ENCODE data around the gene LTO1. TPM values are rescaled to one million over a fixed set of nuclear protein-coding genes. Genes with fewer than 3 reads are reported as not detected.

The LTO1 gene
- total and polyA plus RNA-seq, 2 of the 13 experiments (the other 11 are each of a cell fraction or from before 2014, with no cell fraction given), result 11.8 to 15.0 TPM

DNA sequence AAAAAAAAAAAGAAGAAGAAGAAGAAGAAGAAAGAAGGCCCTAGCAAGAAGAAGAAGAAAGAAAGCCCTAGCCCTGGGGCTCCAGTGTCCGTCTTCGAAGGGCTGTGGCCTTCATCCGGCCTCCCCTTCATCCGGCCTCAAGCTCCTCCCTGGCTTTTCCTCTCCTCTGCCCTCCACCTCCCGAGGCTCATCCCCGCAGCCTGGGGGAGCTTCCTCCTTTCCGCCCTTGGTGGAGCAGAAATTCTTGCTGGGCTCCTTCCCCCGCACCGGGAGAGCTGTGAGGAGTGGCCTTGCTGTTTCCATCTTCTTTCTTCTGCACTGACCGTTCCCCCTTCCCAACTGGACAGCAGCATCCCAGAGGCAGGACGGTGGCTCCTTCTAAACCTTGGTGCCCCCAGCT lies 9.5 kb upstream of the LTO1 start (continued):
- TF ChIP-seq, protein P1, sequence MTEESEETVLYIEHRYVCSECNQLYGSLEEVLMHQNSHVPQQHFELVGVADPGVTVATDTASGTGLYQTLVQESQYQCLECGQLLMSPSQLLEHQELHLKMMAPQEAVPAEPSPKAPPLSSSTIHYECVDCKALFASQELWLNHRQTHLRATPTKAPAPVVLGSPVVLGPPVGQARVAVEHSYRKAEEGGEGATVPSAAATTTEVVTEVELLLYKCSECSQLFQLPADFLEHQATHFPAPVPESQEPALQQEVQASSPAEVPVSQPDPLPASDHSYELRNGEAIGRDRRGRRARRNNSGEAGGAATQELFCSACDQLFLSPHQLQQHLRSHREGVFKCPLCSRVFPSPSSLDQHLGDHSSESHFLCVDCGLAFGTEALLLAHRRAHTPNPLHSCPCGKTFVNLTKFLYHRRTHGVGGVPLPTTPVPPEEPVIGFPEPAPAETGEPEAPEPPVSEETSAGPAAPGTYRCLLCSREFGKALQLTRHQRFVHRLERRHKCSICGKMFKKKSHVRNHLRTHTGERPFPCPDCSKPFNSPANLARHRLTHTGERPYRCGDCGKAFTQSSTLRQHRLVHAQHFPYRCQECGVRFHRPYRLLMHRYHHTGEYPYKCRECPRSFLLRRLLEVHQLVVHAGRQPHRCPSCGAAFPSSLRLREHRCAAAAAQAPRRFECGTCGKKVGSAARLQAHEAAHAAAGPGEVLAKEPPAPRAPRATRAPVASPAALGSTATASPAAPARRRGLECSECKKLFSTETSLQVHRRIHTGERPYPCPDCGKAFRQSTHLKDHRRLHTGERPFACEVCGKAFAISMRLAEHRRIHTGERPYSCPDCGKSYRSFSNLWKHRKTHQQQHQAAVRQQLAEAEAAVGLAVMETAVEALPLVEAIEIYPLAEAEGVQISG (CRISPR knock-in tag; IDR thresholded peaks at IDR 0.05), result no peak
- TF ChIP-seq MBNL3 (CRISPR knock-in tag; conservative IDR thresholded peaks at IDR 0.05) (no peak), SNAI1 (CRISPR knock-in tag; IDR thresholded peaks at IDR 0.05; ENCODE audit: borderline replicate concordance) (no peak), ZNF160 (CRISPR knock-in tag; IDR thresholded peaks at IDR 0.05) (no peak), ZNF253 (CRISPR knock-in tag; IDR thresholded peaks at IDR 0.05; ENCODE audit: borderline replicate concordance) (no peak), ZMYM2 (CRISPR knock-in tag; IDR thresholded peaks at IDR 0.05) (no peak), TCF7 (IDR thresholded peaks at IDR 0.05; ENCODE audit: low read depth) (no peak), ZNF180 (CRISPR knock-in tag; IDR thresholded peaks at IDR 0.05; ENCODE audit: borderline replicate concordance, low read depth) (no peak), ZNF709 (CRISPR knock-in tag; IDR thresholded peaks at IDR 0.05) (no peak), FOXJ3 (CRISPR knock-in tag; IDR thresholded peaks at IDR 0.05; ENCODE audit: borderline replicate concordance) (no peak), RFX1 (IDR thresholded peaks at IDR 0.05) (no peak)
- TF ChIP-seq, protein P2, sequence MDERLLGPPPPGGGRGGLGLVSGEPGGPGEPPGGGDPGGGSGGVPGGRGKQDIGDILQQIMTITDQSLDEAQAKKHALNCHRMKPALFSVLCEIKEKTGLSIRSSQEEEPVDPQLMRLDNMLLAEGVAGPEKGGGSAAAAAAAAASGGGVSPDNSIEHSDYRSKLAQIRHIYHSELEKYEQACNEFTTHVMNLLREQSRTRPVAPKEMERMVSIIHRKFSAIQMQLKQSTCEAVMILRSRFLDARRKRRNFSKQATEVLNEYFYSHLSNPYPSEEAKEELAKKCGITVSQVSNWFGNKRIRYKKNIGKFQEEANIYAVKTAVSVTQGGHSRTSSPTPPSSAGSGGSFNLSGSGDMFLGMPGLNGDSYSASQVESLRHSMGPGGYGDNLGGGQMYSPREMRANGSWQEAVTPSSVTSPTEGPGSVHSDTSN (CRISPR knock-in tag; IDR thresholded peaks at IDR 0.05), result no peak
- TF ChIP-seq, protein P3, sequence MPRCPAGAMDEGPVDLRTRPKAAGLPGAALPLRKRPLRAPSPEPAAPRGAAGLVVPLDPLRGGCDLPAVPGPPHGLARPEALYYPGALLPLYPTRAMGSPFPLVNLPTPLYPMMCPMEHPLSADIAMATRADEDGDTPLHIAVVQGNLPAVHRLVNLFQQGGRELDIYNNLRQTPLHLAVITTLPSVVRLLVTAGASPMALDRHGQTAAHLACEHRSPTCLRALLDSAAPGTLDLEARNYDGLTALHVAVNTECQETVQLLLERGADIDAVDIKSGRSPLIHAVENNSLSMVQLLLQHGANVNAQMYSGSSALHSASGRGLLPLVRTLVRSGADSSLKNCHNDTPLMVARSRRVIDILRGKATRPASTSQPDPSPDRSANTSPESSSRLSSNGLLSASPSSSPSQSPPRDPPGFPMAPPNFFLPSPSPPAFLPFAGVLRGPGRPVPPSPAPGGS (CRISPR knock-in tag; IDR thresholded peaks at IDR 0.05), result no peak
- TF ChIP-seq, protein P4, sequence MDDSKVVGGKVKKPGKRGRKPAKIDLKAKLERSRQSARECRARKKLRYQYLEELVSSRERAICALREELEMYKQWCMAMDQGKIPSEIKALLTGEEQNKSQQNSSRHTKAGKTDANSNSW (CRISPR knock-in tag; IDR thresholded peaks at IDR 0.05; ENCODE audit: borderline replicate concordance), result no peak

Measured in HepG2 (cell line).